HG02759 (cell line): ENCODE data around the gene TPCN1.

Source experiments
- ATAC-seq: cut with Tn5 transposase; IDR thresholded peaks from one replicate; pipeline ENCODE4 v1.9.1; 2021; ENCODE audit warnings: mild to moderate bottlenecking, moderate library complexity; ENCODE audit not compliant: unreplicated experiment

TPCN1 gene

DNA sequence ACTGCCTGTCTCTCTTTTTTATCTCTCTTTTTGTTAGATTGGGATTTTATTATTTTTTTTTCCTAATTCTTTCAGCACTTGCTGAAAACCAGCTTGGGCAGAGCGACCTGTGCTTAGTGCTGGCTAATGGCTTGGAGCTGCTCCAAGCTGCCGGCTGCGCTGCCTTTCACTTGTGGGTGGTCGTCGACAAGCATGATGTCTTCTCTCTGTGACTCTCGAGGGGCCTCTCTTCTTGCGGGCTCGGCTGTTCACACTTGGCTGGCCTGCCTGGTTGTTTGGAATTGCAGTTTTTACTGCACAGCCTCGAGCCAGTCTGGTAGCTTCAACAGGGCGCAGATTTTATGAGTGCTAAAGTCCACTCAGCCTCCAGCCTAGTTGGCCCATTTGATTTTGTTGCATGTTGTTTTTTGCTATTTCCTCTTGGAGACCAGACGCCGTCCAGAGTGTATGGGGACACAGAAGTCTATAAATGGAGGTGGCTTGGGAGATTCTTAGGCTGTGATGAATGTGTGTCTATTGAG is 18.6 kb downstream of the TPCN1 start:
- ATAC-seq: no peak

DNA sequence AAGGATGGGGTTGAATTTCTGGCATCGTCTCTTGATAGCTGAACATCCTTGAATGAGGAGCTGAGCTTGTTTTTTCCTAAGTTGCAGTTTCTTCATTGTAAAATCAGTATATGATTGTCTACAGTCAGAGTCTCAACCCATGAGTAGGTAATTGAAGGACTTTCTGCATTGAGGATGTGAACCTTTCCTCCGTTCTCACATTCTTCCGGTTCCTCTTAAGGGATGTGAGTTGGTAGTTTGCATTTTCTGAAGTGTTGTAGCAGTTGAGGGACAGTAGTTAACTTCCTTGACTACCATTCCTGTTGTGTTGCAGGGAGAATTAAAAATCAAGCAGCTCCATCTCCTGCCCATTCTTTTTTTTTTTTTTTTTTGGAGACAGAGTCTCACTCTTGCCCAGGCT is 19.1 kb downstream of the TPCN1 start:
- no peak for ATAC-seq

DNA sequence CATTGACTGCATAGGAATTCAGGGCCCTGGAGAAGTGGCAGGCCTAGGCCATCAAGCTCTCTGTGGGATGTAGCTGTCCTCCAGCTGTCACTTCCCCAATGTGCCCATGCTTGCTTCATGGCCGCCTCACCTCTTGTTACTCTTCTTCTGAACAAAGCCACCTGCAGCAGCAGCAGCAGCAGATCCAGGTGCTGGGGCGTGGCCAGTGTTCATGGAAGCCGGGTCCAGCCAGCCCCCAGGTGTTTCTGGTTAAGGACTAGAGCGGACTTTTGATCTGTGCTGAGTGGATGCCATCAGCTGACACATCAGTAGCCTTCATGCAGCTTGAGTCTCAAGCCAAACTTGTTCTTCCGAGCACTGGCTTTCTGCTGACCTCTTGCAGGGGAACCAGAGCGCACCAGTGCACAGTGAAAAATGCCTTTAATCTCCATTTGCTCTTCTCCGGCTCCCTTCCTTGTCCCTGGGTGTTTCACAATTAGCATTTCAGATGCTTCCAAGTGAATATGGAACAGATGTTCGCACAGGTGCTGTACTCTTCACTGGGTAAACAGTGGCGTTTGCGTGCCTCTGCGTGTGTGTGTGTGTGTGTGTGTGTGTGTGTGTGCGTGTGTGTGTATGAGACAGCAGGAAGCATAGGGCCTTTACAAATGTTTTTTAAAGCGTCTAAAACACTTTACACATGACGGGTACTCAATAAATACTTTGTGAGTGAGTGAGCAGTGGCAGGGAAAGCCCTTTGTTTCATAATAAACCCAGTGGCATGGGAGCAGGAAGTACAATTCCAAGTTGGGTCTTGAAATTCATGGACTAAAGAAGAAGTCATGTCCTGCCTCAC is 20.1 kb downstream of the TPCN1 start:
- ATAC-seq: no peak

DNA sequence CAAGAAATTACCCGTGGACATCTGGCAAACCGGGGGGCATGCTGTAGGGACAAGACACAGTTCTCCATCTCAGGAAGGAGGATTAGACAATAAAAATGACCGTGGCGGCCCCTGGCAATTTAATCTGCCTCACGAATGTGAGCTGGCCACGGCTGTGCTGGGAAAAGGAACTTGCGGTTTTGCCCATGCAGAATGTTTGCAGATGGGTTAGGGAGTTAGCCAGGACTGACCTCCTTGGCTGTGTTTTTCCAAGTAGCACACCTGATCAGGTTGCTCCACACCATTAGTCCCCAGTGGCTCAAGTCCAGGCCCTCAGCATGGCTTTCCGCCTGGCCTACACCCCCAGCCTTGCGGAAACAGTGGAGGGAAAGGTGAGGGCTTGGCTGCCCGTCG is 20.8 kb downstream of the TPCN1 start:
- no peak for ATAC-seq

DNA sequence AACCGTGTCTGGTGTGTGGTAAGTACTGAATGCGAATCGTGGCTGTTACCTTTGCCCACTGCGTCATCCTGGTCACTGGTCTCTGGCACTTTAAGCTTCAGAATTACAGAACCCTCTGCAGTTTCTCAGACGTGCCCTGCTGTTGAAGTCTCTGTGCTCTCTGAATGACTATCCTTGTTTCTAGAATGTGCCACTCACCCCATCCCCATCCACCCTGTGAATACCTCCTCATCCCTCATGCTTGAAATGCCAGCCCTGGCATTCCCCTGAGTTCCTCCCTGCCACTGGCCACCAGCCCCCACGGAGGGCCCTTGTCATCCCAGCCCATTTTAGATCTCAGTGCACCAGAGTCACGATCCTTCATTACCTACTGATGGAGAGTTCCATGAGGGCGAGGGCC is 21.3 kb downstream of the TPCN1 start:
- ATAC-seq: no peak

DNA sequence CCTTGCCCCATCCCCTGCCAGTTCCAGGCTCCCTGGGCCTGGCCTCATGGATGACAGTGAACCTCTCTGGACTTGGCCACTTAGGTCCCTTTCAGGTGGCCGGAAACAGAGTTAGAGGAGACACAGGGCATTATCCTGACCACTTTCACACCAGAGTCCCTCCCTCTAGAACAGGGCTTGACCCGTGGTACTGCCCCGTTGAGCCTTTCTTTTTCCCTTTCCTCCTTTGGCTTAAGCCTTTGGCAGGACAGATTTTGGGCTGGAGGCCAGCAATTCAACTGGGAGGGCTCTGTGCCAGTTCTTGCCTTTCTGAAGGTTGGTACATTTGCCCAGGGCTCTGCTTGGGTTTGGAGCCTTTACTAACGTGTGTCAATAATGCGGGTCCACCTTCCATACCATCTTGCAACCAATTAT is 22.8 kb downstream of the TPCN1 start:
- ATAC-seq: no peak

DNA sequence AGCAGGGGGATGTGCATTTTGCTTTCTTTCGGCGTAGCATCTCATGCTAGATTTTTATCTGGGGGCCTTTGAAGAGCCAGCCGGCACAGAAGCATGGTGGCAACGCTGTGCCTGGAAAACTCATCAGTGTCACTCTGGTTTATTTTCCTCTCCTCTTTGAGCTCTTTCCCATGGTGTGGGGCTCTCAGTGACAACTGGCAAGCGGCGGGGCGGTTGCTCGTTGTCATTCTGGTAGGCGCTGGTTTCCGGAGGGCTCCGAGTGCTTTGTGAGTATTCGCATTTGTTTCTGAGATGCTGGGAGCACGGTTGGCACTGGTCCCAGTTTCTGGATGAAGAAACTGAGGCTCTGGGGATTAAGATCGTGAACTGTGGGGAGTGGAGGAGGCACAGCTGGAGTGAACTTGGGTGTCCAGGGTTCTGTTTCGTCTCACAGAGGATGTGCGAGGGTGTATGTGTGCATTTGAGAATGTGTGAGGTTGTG is 23.3 kb downstream of the TPCN1 start:
- no peak for ATAC-seq

DNA sequence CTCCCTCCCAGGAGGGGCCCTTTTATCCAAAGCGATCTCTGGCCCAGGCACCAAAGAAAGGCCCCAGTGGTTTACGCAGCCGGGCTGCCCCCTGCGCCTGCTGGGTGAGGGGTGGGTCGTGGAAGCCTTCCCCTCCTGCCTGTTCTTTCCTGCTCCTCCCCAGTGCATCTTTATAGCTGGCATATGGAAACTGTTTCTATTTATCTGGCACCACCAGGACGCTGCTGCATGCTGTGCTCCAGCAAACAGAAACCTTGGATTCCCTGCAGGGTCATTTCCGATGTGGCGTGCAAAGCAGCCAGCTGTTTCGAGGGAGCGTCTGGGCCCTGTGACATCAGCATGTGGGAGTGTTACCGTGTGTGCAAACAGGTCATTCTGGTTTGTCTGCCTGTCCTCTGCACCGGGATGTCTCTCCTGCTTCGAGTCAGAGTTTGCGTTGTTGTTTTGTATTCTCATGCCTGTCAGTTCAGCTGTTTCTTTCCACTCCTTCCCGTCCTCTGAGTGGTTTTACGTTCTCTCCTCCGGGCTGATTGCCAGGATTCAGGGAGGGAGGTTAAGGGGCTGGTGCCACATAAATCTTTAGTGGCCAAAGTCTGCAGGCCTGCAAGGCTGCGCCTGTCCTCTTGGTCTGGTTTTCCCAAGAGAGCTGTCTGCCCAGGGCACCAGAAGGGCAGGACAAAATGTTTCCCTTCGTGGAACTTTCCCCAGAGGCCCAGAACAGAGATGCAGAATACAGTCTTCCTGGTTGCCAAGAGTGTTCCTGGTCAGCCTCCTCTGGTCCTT is 24.6 kb downstream of the TPCN1 start:
- no peak for ATAC-seq

DNA sequence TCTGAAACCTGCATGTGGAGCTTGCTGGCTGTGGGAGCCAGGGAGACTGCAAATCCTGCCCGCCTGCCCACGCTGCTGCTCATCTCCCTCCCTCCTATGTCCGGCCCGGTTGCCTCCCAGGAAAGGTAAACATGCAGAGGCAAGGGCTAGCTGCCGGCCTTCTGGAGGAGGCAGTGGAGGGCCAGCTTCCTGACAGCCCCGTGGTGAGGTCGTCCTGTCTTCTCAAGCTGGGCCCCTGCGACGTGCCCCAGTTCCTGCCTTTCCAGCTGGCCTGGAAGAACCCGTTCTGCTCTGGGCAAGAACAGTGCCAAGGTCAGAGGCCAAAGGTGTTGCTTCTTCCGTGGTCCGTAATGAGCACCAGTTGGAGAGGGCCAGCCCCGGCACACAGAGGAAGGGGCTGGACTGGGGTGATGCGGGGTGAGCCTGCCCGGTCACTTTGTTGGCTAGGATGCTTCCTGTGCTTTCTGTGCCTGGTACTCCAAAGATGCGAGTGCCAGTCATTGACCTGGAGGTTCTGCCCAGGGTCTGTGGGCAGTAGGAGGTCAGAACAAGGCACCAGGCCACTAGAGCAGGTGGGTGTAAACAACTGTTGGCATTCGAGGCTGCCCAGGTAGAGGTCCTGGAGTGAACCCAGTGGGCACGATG is 25.3 kb downstream of the TPCN1 start:
- ATAC-seq: no peak

DNA sequence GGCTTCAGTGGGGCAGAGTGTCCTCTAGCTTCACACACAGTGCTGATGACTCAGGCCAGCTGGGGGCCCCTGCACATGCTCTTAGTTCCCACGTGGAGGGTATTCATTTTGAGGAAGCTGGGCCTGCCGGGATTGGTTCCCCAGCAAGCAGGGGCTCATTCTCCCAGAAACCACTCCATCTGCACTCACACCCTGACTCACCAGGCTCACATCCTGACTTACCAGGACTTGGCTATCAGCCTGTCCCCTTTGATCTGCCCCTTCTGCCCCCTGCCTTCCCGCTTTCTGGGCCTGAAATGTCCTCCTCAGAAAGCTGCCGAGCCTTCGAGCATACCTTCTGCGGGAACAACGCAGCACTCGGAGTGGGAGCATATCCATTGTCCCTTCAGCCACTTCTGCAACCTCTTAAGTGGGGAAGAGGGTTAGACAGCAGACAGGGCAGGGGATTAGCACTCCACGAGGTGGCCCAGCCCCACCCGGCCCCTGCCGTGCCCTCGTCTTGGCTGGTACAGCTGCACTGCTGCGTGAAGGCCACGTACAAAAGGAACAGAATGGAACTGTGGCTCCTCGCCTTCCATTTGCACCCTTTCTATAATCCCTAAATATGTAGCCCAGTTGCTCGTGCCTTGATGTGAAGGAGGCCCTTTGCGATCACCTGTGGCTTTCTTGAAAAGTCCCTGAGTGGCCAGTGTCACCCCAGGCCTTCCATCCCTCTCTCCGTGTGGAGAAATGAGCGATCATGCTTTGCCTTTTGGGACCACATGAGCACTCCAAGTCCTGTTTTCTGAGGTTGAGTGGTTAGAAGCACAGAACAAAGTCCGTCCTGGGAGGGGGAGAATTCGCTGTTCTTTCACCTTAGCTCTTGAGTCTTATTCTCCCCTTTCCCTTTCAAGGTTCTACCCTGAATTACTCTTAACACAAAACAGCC is 26.1 kb downstream of the TPCN1 start:
- ATAC-seq: no peak

DNA sequence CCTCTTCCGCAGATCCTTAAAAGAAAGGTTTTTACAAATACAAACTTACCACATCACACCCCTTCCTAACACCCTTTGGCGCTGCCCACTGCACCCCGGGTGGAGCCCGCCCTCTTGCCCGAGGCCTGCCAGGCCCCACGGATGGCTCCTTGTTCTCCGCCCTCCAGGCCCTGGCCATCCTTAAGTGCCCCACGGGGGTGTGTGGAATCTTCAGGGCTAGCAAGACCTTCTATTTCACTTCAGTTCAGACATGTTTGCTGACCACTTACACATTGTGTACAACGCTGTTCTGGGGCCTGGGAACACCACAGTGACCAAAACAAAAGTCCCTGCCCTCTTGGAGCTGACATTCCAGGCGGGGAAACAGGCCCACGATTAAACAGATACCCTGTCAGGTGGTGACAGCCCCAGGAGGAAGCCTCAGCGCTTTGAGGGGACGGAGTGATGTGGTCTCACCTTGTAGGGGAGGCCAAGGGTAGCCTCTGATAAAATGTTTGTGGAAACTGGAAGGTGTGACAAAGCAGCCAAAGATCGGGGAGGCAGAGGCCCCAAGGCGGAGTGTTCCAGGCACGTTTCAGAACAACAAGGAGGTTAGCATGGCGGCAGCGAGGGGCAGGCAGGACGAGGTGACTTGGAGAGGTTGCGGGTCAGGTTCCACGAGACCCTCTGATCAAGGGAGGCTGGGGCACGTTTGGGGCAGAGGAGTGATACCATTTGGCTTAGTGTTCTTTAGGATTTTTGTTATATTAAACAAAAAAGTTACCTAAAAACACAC is 27.0 kb downstream of the TPCN1 start:
- no peak for ATAC-seq

DNA sequence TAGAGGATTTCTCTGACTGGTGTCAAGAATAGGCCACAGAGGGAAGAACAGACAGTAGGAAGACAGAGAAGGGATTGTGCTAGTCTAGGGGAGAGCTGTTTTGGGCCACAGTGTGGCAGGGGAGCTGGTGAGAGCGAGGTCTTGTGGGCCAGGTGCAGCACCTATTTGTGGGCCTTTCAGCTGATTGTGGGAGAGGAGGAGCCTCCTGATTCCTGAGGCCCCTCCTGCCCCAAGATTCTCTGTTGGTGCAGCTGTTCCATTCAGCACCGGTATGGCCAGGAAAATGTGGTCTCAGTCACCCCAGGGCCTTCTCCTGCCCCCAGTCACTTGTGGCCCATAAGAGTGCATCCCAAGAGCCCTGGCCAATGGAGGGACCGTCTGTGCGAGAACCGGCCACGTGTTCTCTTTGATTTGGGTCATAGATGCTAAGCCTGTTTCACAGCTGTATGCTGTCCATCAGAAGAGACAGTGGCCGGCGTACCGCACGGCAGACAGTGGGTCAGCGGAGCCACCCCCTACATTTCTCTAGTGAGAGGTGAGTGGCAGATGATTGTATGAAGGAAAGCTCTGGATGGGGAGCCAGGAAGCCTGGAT is 27.7 kb downstream of the TPCN1 start:
- no peak for ATAC-seq

DNA sequence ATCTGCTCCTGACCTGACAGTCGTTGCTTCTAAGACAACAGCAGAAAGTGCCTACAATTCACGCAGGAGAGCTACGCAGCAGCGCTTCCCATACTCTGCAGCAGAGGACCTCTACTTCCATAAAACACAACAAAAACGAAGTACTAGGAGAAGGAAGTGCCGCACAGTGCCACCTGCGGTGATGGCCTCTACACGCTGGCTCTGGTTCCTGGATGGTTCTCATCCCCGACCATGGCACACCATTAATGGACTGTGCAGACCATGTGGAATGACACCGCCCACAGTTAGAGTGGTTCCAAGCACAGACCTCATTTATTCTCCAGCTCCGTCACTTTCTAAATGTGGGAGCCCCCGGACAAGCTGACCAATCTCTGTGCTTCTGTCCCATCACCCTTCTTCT is 28.3 kb downstream of the TPCN1 start:
- ATAC-seq: no peak

DNA sequence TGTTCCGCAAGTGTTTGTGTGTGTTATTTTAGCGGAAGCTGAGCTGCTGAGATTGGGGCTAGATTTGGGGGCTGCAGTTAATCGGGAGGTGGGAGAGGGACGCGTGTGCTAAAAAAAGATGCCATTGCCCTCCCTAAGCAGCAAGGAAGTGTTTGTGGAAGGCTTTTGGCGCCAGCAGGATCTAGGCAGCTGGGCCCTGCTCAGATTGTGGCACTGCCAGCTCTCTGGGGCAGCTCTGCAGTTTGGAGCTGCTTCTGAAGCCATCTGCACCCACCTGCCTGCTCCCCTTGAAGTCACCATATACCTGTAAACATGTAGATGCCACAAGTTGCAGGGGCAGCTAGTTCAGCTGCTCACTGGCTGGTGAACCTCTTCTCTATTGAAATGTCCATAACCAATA is 28.8 kb downstream of the TPCN1 start:
- ATAC-seq: no peak

DNA sequence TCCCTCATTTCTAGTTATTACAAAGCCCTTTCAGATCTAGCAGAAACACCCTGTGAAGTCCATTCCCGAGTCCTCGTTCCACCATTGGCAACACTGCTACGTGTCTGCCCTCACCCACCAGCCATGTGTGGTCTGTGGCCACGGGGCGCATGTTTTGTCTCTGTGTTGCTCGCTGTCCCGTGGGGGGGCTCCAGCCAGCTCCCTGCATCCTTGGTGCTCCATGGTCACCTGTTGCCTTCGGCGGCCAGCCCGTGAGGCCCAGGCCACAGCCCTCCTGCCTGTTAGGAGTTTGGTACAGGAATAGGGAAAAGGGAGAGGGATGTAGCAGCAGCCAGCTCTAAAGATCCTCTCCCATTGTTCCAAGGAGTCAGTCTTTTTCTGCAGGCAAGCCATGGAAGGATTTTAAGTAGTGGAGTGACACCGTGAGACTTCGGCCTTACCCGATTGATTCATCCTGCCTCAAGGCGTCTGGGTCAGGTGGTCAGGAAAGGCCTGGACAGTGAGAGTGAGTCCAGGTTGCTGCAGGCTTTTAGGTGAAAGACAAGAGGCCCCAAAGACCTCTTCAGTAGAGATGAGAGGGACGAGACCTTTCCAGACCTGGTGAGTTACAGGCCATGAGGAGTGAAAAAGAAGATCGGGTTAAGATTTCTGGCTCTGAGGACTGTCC is 30.3 kb downstream of the TPCN1 start:
- no peak for ATAC-seq

DNA sequence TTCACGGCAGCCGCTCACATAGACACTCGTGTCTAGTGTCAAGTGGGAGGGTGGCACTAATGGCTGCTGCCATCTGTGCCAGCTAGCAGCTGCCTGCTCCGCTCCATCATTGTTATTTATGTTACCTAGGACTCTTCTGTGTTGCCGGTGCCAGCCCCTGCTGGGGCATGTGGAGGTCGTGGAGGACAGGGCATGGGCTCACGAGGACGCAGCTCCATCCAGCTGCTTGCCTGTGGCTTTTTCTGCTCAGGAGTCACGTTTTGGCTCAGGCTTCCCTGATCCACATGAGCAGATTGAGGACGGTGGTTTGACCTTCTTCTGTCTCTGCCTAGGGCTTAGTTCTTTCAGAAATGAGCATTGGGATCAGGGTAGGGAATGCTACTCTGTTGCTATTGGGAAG is 31.2 kb downstream of the TPCN1 start:
- ATAC-seq: no peak

DNA sequence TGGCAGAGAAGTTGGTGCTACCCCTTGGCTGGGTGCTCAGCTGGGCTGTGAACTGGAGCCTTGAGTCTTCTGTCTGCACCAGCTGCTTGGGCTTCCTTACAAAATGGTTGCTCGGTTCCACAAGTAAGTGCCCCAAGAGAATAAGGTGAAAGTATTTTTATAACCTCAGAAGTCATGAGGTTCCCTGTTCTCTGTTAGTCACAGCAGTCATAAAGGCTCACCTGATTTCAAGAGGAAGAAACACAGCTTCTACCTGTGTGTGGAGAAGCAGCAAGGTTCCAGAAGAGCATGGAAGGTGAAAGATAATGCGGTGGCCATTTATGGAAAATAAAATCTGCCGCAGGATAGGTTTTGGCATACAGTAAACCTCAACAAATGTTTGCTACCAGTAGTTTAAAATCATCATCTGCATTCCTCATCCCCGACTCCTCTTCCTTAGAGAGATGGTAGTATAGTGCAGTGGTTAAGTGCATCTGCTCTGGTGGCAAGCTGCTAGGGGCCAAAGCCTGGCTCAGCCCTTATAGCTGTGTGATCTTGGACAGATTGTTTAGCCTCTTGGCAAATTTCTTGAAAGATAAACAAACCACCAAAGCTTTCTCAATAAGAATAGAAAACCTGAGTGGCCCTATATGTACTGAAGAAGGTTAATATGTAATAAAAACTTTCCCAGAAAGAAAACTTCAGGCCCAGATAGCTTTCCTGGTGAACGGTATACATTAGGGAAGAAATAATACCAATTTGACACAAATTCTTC is 32.4 kb downstream of the TPCN1 start:
- ATAC-seq: no peak

DNA sequence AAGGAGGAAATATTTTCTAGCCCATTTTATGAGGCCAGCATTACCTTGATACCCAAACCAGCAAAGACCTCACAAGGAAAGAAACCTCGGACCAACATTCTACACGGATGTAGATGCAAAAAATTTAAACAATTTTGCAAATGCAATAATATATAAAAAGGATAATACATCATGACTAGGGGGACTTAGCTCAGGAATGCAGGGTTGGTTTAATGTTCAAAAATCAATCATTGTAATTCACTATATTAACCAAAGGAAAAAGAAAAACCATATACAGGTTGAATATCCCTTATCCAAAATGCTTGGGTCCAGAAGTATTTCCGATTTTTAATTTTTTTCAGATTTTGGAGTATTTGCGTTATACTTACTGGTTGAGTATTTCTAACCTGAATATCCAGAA is 33.0 kb downstream of the TPCN1 start:
- no peak for ATAC-seq
